Loucy (cell line): ENCODE results near the gene CD7.

Source experiments
- H2AFZ ChIP-seq: fragments of 200-600 bp; sonication (generic); 2 replicates; pipeline ENCODE4 v1.6.0; 2016; ENCODE audit warnings: antibody characterized with exemption, mild to moderate bottlenecking, low read length, moderate library complexity
- H3F3A ChIP-seq: fragments of 200-600 bp; 2 replicates; pipeline ENCODE4 v1.6.0; 2016; ENCODE audit warnings: antibody characterized with exemption, low read depth, mild to moderate bottlenecking
- H3K27me3 ChIP-seq: fragments of 200-600 bp; sonication (generic); 2 replicates; pipeline ENCODE4 v1.6.1; 2014; ENCODE audit warnings: low read length, mild to moderate bottlenecking; ENCODE audit not compliant: insufficient read depth, poor library complexity, severe bottlenecking
- H3K36me3 ChIP-seq: fragments of 200-600 bp; sonication (generic); 2 replicates; pipeline ENCODE4 v1.6.1; 2016; ENCODE audit warnings: low read length; ENCODE audit not compliant: insufficient read depth
- H3K4me1 ChIP-seq: fragments of 200-600 bp; sonication (generic); 2 replicates; pipeline ENCODE4 v1.5.1; 2014; ENCODE audit warnings: low read length, mild to moderate bottlenecking; ENCODE audit not compliant: insufficient read depth, poor library complexity, severe bottlenecking
- H3K4me2 ChIP-seq: fragments of 200-600 bp; sonication (generic); 2 replicates; pipeline ENCODE4 v1.6.0; 2014; ENCODE audit warnings: antibody characterized with exemption, low read length, low read depth, mild to moderate bottlenecking; ENCODE audit not compliant: poor library complexity, severe bottlenecking
- H3K4me3 ChIP-seq: fragments of 200-600 bp; sonication (generic); 2 replicates; pipeline ENCODE4 v1.5.1; 2014; ENCODE audit warnings: low read length, mild to moderate bottlenecking, mixed read lengths; ENCODE audit not compliant: poor library complexity, severe bottlenecking
- H3K79me2 ChIP-seq: fragments of 200-600 bp; sonication (generic); 2 replicates; pipeline ENCODE4 v1.6.1; 2014; ENCODE audit warnings: low read length; ENCODE audit not compliant: insufficient read depth
- H3K9ac ChIP-seq: fragments of 200-600 bp; sonication (generic); 2 replicates; pipeline ENCODE4 v1.6.0; 2014; ENCODE audit warnings: mild to moderate bottlenecking, low read depth, low read length, moderate library complexity; ENCODE audit not compliant: poor library complexity, severe bottlenecking
- H3K9me2 ChIP-seq: fragments of 200-600 bp; sonication (generic); replicated peaks from 2 replicates; pipeline ENCODE4 v1.6.1; 2016; ENCODE audit warnings: low read depth, low read length, mixed read lengths
- H3K9me3 ChIP-seq: fragments of 200-600 bp; sonication (generic); 2 replicates; pipeline ENCODE4 v1.6.1; 2014; ENCODE audit warnings: mild to moderate bottlenecking, antibody characterized with exemption, low read length, low read depth; ENCODE audit not compliant: insufficient read depth
- H4K20me1 ChIP-seq: fragments of 200-600 bp; sonication (generic); 2 replicates; pipeline ENCODE4 v1.6.0; 2014; ENCODE audit warnings: antibody characterized with exemption, low read length, mild to moderate bottlenecking; ENCODE audit not compliant: insufficient read depth, poor library complexity, severe bottlenecking
- EZH2phosphoT487 ChIP-seq: fragments of 200-600 bp; IDR thresholded peaks from 2 replicates; pipeline ENCODE4 v1.6.1; 2018; ENCODE audit warnings: antibody characterized with exemption, mild to moderate bottlenecking, moderate library complexity, borderline replicate concordance
- TF ChIP-seq, protein P1 (sequence below): fragments of 200-600 bp; sonication (generic); conservative IDR thresholded peaks from 2 replicates; pipeline ENCODE4 v1.5.1; 2014; ENCODE audit warnings: mild to moderate bottlenecking, antibody characterized with exemption, low read length

The CD7 gene

DNA sequence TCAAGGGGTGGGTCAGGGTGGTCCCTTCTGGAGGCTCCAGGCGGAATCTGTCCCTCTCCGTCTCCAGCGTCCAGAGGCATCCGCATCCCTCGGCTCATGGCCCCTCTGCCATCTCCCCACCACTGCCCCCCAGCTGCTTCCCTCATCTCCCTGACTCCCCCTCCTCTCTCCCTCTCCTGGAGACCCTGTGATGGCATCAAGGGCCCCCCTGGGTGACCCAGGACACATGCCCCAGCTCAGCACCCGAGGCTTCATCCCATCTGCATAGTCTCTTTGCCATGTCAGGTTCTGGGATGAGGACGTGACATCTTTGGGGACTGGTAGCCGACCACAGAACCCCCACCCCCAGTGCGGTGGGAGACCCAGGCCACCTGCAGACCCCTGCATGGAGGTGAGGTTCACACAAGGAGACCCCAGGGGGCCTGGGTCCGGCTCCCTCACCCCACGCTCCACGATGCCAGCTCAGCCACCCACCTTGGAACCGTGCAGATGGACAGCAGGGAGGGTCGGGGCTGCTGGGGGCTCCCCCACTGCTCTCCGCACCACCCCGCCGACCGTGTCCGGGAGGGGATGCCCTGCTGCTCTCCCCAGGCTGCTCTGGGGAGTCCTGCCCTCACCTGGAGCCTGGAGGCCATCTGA is 12.4 kb upstream of the CD7 start:
- no peak overlapping the region for H2AFZ ChIP-seq
- no peaks in the 10 kb centered on the region for H3K79me2 ChIP-seq

DNA sequence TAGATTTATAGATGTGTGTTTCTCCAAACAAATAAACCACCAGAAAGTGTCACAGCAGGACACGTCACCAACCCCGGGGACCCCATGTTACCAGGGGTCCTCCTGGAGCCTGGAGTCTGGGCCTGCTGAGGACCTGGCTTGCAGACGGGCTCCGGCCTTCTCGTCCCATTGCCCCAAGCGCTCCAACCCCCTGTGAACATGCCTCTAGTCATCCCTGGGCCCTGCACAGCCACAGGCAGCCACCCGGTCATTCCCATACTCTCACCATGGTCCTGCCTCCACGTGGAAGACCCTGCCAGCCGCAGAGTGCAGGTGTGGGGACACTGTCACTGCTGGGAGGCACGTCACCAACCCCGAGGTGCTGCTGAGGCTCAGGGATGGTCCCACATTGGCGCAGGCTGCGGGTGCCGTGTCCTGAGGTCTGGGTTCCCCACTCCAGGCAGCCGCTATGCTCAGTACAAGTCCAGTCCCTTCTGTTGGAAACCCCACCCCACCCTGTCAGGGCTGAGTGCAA is 11.6 kb upstream of the CD7 start:
- no peaks in the 10 kb centered on the region for H3K9me3 ChIP-seq
- H3K4me2 ChIP-seq, result no peak overlapping the region
- H3K36me3 ChIP-seq, result no peaks in the 10 kb centered on the region
- H3K79me2 ChIP-seq, result no peaks in the 10 kb centered on the region
- H3K4me1 ChIP-seq, result peaks cover 14% of the 10 kb centered on the region
- no peak for TF ChIP-seq EZH2phosphoT487
- H4K20me1 ChIP-seq, result no peaks in the 10 kb centered on the region
- H3F3A ChIP-seq, result no peaks in the 10 kb centered on the region
- H2AFZ ChIP-seq, result no peak overlapping the region
- H3K9me2 ChIP-seq, result no peaks in the 10 kb centered on the region
- no peaks in the 10 kb centered on the region for H3K27me3 ChIP-seq
- H3K9ac ChIP-seq, result no peak overlapping the region
- H3K4me3 ChIP-seq, result no peak overlapping the region

More for the DNA sequence above, 12.4 kb upstream of the CD7 start:
- no peak overlapping the region for H3K4me2 ChIP-seq
- no peaks in the 10 kb centered on the region for H3K9me2 ChIP-seq
- H3F3A ChIP-seq, result no peaks in the 10 kb centered on the region
- no peaks in the 10 kb centered on the region for H3K9me3 ChIP-seq
- H3K4me1 ChIP-seq, result peaks cover 21% of the 10 kb centered on the region
- TF ChIP-seq, protein P1, sequence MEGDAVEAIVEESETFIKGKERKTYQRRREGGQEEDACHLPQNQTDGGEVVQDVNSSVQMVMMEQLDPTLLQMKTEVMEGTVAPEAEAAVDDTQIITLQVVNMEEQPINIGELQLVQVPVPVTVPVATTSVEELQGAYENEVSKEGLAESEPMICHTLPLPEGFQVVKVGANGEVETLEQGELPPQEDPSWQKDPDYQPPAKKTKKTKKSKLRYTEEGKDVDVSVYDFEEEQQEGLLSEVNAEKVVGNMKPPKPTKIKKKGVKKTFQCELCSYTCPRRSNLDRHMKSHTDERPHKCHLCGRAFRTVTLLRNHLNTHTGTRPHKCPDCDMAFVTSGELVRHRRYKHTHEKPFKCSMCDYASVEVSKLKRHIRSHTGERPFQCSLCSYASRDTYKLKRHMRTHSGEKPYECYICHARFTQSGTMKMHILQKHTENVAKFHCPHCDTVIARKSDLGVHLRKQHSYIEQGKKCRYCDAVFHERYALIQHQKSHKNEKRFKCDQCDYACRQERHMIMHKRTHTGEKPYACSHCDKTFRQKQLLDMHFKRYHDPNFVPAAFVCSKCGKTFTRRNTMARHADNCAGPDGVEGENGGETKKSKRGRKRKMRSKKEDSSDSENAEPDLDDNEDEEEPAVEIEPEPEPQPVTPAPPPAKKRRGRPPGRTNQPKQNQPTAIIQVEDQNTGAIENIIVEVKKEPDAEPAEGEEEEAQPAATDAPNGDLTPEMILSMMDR, result no peak
- TF ChIP-seq EZH2phosphoT487, result no peak
- no peaks in the 10 kb centered on the region for H3K27me3 ChIP-seq
- H3K36me3 ChIP-seq, result no peaks in the 10 kb centered on the region
- H3K4me3 ChIP-seq, result no peak overlapping the region
- no peaks in the 10 kb centered on the region for H4K20me1 ChIP-seq
- no peak overlapping the region for H3K9ac ChIP-seq

DNA sequence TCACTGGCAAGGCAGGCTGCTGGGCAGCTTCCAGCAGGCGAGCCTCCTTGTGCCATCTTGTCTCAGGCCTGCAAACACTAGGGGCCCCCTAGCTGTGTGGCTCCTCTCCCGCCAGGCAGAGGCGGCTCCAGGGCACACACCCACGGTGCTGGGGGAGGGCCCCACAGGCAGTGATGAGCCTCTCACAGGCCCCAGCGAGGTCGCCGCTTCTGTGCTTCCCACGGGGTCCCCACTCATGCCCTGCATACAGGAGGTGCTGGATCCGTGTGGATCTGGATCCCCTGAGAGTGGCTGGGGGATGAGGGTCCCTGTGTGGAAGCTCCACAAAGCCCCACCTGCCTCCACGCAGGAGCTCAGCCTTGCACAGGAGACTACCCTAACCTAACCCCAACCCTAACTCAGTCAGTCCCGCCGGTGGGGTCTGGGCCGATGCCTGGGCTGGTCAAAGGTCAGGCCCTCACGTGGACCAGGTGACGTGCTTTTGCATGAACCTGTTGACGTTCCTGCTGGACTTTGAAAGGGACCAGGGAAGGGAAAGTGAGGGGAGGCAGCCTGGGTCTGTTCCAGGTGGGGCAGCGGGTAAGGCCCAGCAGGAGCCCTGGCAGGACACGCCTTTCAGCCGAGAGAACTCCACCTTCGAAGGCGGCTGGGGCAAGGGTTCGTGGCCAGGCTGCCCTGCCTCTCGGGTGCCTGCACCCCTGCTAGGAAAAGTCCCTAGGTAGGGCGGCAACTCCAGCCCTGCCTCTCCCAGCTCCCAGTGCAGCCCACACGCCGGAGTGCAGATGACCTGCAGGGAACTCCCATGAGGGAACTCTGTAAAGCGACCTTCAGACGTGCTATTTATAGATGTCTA is 11.0 kb upstream of the CD7 start:
- Histone ChIP-seq H3K36me3 (no peaks in the 10 kb centered on the region), H3K9me2 (no peaks in the 10 kb centered on the region), H4K20me1 (no peaks in the 10 kb centered on the region), H3K9me3 (no peaks in the 10 kb centered on the region), H3K4me2 (no peak overlapping the region), H3K4me1 (peaks cover 14% of the 10 kb centered on the region), H3K4me3 (no peak overlapping the region), H2AFZ (no peak overlapping the region), H3F3A (no peaks in the 10 kb centered on the region), H3K27me3 (no peaks in the 10 kb centered on the region), H3K79me2 (no peaks in the 10 kb centered on the region), H3K9ac (no peak overlapping the region)
- TF ChIP-seq EZH2phosphoT487, result no peak
- TF ChIP-seq, protein P1, result no peak
